ENCODE measurements around the gene DNER. TPM values are rescaled to one million over a fixed set of nuclear protein-coding genes. Genes with fewer than 3 reads are reported as not detected.

Gene DNER
- total RNA-seq, 2 donors from 2014 or later = 2.6 to 6.0 TPM

DNA sequence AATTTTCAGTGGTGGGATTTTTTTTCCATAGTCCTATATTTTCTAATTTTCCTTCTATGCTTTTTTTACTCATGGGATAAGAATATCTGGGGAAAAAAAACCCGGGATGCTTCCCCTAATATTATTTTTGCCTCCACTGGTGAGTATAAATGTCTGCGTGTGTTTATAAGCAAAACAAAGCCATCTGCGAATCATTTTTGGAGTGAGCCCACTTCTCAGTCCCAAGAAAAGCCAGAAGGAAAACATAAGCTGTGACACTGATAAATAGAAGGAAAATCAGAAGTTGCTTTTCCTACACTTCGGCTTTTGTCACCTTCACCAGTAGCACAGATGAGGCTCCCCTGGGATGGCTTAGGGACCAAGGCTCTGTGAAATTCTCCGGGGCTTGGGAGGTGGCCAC, 308.6 kb downstream of the DNER start:
- Histone ChIP-seq H3K4me1 (replicated peaks) (no peaks in the 10 kb centered on the region), H3K36me3 (no peaks in the 10 kb centered on the region), H3K4me3 (no peak overlapping the region), H3K27ac (peak overlapping the region in 1 of 2 donors; percentile 88), H3K9me3 (no peaks in the 10 kb centered on the region), H3K27me3 (replicated peaks; ENCODE audit: insufficient read depth) (no peaks in the 10 kb centered on the region)
- TF ChIP-seq POLR2A (IDR thresholded peaks at IDR 0.05) (no peak), POLR2AphosphoS5 (IDR thresholded peaks at IDR 0.05) (no peak)
- TF ChIP-seq, protein P1, sequence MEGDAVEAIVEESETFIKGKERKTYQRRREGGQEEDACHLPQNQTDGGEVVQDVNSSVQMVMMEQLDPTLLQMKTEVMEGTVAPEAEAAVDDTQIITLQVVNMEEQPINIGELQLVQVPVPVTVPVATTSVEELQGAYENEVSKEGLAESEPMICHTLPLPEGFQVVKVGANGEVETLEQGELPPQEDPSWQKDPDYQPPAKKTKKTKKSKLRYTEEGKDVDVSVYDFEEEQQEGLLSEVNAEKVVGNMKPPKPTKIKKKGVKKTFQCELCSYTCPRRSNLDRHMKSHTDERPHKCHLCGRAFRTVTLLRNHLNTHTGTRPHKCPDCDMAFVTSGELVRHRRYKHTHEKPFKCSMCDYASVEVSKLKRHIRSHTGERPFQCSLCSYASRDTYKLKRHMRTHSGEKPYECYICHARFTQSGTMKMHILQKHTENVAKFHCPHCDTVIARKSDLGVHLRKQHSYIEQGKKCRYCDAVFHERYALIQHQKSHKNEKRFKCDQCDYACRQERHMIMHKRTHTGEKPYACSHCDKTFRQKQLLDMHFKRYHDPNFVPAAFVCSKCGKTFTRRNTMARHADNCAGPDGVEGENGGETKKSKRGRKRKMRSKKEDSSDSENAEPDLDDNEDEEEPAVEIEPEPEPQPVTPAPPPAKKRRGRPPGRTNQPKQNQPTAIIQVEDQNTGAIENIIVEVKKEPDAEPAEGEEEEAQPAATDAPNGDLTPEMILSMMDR (IDR thresholded peaks at IDR 0.05) = no peak
- no peak for DNase-seq (ENCODE audit: low spot score)
- 79% methylated on average over 5 of the region's 5 CpGs for WGBS
- intact Hi-C loops (cut with DNase I) = no loop called here

DNA sequence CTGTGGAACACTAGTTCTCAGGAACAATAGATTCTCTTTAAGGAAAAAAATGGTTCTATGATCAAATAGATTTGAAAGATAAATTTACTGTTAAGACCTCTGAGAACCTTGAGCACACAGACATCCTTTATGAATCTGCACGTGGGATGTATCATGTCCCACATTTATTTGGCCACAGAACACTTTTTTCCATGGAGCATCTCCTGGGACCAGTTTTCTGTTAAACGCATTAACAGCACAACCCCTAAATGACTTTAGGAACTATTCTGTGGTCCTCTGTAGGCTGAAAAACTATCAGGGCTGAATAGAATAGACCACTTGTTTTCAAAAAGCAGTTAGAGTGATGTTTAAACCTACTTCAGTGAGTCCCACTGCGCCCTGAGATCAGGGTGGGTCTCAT, 311.1 kb downstream of the DNER start:
- no peaks in the 10 kb centered on the region for H3K36me3 ChIP-seq
- intact Hi-C loops (cut with DNase I) = no loop called here
- no peaks in the 10 kb centered on the region for H3K27me3 ChIP-seq (replicated peaks; ENCODE audit: insufficient read depth)
- no peaks in the 10 kb centered on the region for H3K4me1 ChIP-seq (replicated peaks)
- H3K9me3 ChIP-seq = no peaks in the 10 kb centered on the region
- no peak for DNase-seq (ENCODE audit: low spot score)
- no peak overlapping the region for H3K4me3 ChIP-seq
- H3K27ac ChIP-seq = no peak overlapping the region
- 72% methylated on average over 3 of the region's 3 CpGs for WGBS
- no peak for TF ChIP-seq POLR2A (IDR thresholded peaks at IDR 0.05)
- TF ChIP-seq, protein P1 (IDR thresholded peaks at IDR 0.05) = no peak
- no peak for TF ChIP-seq POLR2AphosphoS5 (IDR thresholded peaks at IDR 0.05)

DNA sequence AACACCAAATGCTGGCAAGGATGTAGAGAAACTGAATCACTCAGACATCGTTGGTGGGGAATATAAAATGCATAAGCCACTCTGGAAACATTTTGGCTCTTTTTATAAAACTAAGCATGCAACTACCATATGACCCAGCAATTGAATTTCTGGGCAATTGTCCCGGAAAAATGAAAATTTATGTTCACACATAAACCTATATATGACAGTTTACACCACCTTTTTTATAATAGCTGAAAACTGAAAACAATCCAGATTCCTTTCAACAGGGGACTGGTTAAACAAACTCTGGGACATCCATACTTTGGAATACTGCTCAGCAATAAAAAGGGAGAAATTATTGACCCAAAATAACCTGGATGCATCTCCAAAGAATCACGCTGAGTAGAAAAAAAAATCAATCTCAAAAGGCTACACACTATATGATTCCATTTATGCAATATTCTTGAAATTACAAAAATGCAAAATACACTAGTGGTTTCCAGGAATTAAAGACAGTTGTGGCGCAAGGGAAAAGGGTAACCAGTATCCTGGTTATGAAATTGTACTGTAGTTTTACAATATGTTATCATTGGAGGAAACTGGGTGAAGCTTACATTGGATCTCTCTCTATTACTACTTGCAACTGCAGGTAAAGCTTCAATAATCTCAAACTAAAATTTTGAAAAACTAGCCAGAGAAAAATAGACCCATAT, 313.0 kb downstream of the DNER start:
- H3K36me3 ChIP-seq = no peaks in the 10 kb centered on the region
- H3K4me1 ChIP-seq (replicated peaks) = no peaks in the 10 kb centered on the region
- no peaks in the 10 kb centered on the region for H3K27me3 ChIP-seq (replicated peaks; ENCODE audit: insufficient read depth)
- intact Hi-C loops (cut with DNase I) = no loop called here
- WGBS = 71% methylated on average over 4 of the region's 4 CpGs
- DNase-seq (ENCODE audit: low spot score) = no peak
- no peak overlapping the region for H3K4me3 ChIP-seq
- TF ChIP-seq POLR2AphosphoS5 (IDR thresholded peaks at IDR 0.05) = no peak
- TF ChIP-seq, protein P1 (IDR thresholded peaks at IDR 0.05) = no peak
- TF ChIP-seq POLR2A (IDR thresholded peaks at IDR 0.05) = no peak
- H3K27ac ChIP-seq = no peak overlapping the region
- H3K9me3 ChIP-seq = no peaks in the 10 kb centered on the region

DNA sequence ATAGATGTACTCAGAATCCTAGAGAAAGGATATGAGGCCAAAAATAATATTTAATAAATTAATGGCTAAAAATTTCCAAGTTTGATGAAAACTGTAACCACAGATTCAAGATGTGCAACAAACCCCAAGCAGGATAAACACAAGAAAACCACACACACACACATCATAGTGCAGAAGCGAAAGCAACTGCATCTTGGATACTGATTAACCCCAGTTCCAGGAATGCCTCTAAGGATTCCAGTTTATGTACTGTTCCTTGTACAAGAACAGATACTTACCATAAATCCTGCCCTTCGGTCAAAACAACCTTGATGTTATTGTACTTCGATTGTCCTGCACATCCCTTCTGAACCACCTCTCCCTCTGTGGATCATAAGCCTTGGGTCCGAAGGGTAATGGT, 320.4 kb downstream of the DNER start:
- Histone ChIP-seq H3K27ac (no peak overlapping the region), H3K27me3 (replicated peaks; ENCODE audit: insufficient read depth) (no peaks in the 10 kb centered on the region), H3K4me3 (no peak overlapping the region), H3K36me3 (no peaks in the 10 kb centered on the region), H3K9me3 (no peaks in the 10 kb centered on the region), H3K4me1 (replicated peaks) (no peaks in the 10 kb centered on the region)
- DNase-seq (ENCODE audit: low spot score) = no peak
- WGBS = 91% methylated on average over 4 of the region's 4 CpGs
- TF ChIP-seq POLR2AphosphoS5 (IDR thresholded peaks at IDR 0.05) (no peak), POLR2A (IDR thresholded peaks at IDR 0.05) (no peak)
- TF ChIP-seq, protein P1 (IDR thresholded peaks at IDR 0.05) = no peak
- intact Hi-C loops (cut with DNase I) = no loop called here

DNA sequence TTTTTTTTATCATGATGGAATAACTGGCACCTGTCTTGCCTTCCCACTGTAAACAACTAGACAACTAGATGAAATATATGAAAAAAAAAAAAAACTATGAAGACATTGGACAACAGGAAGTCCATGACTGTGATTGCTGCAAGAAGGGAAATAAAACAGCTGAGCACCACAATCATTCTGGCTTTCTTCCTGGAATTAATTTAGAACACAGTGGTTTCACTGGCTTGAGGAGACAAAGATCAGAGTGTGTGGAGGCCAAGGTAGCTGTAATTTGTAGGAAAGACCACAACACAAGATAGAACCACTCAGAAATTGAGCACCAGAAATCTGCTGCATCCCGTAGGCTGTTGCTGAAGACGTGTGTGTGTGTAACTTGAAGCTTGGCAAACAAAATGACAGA, 322.2 kb downstream of the DNER start:
- no peak for TF ChIP-seq POLR2AphosphoS5 (IDR thresholded peaks at IDR 0.05)
- TF ChIP-seq, protein P1 (IDR thresholded peaks at IDR 0.05) = no peak
- TF ChIP-seq POLR2A (IDR thresholded peaks at IDR 0.05) = no peak
- Histone ChIP-seq H3K27me3 (replicated peaks; ENCODE audit: insufficient read depth) (no peaks in the 10 kb centered on the region), H3K9me3 (no peaks in the 10 kb centered on the region), H3K4me1 (replicated peaks) (no peaks in the 10 kb centered on the region), H3K27ac (no peak overlapping the region), H3K36me3 (no peaks in the 10 kb centered on the region), H3K4me3 (no peak overlapping the region)
- whole genome bisulfite sequencing = 20% methylated on average over 2 of the region's 2 CpGs
- DNase-seq (ENCODE audit: low spot score) = no peak
- intact Hi-C loops (cut with DNase I) = no loop called here
